Measurements from ENCODE around the gene MEP1A.
"Not testable (repeated sequence)": the region's sequence is repeated elsewhere in the genome, so short reads cannot be mapped to it uniquely, and the experiment has no call there.

Gene MEP1A

DNA sequence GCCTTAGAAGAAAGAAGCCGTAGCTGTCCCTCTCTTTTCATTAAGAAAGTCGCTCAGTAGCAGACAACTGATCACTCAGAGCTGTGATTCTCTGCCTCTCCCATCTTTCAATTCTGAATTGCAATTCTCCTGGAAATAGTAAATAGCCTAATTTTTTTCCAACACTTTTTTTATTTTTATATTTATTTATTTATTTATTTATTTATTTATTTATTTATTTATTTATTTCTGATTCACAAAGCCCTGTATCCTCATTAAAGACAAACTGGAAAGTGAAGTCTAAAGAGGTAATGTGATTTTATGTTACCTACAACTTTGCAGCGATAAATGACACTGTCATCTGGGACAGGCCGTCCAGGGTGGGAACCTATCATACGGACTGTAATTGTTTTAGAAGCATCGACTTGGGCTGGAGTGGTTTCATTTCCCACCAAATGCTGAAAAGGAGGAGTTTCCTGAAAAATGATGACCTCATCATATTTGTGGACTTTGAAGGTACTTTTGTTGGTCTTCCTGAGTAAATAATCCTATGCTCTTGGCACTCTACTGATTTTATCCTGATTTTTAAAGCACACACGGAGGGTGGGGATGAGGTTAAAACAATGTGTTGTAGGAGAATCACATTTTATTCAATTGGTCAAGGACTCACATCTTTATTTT, 41.2 kb downstream of the MEP1A start:
- DNase-seq (ENCODE audit: low read depth) = not testable (repeated sequence)

DNA sequence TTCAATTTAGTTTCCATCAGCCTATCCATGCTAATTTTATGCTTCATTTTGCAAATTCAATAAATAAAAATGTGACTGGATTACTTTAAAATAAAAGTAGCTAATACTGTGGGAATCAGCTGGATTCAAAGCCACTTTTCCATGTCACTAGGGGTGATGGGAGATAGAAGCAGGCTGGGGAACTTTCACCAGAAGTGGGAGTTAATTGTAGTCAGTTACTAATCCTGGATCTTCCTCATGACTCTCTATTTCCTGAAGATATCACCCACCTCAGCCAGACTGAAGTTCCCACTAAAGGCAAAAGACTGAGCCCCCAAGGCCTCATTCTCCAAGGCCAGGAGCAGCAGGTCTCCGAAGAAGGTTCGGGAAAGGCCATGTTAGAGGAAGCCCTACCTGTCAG, 41.8 kb downstream of the MEP1A start:
- DNase-seq (ENCODE audit: low read depth) = not testable (repeated sequence)

DNA sequence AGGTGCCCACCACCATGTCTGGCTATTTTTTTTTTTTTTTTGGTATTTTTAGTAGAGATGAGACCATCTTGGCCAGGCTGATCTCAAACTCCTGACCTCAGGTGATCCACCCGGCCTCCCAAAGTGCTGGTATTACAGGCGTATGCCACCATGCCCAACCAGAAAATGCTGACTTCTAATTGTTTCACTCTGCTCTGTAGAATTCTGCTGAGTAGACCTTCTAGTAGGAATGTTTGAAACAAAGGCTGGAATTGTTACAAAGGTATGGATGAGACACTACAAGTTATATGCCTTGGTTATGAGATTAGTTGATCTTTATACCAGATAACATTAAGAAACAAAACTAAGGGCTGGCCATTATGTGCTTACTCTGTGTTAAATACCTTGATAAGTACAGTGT, 44.8 kb downstream of the MEP1A start:
- DNase-seq (ENCODE audit: low read depth) = no peak

DNA sequence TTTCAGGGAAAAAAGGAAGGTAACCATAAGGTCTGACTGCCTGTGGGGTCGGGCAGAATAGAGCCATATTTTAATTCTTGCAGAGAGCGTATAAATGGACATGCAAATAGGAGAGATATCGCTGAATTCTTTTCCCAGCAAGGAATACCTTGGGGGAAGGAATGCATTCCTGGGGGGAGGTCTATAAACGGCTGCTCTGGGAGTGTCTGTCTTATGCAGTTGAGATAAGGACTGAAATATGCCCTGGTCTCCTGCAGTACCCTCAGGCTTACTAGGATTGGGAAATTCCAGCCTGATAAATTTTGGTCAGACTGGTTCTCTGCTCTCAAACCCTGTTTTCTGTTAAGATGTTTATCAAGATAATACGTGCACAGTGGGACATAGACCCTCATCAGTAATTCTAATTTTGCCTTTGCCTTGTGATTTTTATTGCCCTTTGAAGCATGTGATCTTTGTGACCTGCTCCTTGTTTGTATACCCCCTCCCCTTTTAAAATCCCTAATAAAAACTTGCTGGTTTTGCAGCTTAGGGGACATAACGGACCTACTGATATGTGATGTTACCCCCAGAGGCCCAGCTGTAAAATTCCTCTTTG, 49.2 kb downstream of the MEP1A start:
- not testable (repeated sequence) for DNase-seq (ENCODE audit: low read depth)

DNA sequence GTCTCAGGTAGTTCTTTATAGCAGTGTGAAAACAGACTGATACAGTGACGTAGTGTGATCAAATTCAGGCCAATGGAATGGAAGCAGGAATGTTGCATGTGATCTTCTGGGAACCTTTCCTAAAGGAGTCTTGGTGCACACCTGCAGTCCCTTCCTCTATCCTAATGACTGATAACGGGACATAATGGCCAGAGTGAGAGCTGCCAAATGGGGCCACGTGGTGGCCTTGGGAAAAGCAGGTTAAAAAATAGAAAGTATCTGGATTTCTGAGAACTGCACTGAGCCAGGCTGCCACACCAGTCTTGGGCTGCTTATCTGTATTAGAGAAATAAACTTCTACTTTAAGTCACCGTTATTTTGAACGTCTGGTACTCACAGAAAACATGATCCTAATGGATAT, 51.9 kb downstream of the MEP1A start:
- DNase-seq (ENCODE audit: low read depth) = no peak

DNA sequence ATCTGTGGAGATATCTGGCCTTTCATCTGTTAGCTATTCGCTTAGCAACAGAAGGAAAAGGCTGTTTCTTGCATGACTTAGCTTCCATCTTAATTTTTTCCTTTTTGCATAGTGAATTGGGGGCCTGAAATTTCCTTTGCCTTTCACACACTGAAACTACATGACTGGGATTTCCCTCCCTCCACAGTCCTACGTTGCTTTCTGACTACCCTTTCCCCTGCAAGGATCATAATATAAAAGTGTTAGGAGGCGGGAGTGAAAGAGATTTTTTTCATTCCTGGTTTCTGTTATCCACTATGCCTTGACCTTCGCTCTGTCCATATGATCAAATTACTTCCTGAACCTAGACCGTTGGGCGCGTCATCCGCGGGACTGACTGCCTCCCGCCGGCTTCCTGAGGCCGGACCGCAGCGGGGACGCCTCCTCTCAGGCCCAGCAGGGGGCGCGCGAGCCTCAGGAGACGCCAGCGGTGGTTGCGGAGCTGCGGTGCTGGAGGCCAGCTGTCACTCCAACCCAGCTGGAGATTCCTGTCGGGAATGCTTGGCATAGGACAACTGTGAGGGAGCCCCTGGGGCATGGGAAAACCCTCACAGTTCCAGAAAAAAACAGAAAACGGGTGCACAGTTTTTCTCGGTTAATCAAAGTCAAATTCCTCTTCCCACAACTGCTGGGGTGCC, 55.6 kb downstream of the MEP1A start:
- peak; percentile 33 for DNase-seq (ENCODE audit: low read depth)

DNA sequence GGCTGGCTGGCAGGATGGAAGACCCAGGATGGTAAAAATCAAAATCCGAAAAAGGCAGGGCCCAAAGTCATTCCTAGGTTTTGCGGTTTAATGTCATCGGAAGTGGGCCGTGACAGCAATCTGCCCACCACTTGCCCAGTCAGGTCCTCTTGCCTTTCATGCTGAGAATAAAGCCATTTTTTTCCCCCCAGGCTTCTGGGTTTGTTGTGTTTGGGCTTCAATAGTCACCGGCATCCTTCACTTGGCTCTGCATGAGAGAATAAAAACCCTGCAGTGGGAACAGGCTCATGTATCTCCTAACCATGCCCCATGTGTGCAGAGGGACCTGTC, 56.1 kb downstream of the MEP1A start:
- no peak for DNase-seq (ENCODE audit: low read depth)

DNA sequence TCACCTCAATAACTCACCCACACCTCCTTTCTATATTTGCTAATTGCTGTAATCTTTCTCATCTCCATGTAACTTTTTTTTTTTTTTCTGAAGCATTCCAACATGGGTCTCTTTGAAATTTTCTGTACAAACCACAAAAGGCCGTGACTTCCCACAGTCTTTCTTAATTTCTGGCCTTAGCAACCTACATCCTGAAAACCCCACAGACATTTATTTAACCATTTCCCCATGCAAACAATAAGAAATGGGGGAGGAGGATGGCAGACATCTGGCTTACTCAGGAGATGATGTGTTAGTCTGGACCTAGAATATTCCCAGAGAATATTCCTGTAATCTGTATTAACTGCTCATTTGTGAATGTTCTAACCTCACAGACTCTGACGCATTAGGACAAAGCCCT, 57.6 kb downstream of the MEP1A start:
- no peak for DNase-seq (ENCODE audit: low read depth)

DNA sequence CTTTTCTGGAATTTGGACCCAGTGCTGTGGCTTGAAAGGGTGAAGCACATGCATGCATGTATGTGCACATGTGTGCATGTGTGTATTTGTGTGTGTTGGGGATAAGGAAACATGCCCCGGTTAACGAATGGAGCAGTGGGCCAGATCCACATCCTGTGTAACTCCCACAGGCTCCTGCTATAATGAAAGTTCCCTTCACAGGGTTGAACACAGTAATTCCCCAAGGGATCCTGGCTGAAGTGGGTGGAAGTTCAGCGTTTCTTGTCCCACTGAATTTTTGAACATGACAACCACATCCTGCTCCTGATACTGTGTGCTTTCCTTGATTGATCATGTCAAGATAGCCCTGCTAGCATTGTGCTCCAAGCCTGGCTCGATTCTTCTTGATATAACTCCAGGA, 58.4 kb downstream of the MEP1A start:
- not testable (repeated sequence) for DNase-seq (ENCODE audit: low read depth)

DNA sequence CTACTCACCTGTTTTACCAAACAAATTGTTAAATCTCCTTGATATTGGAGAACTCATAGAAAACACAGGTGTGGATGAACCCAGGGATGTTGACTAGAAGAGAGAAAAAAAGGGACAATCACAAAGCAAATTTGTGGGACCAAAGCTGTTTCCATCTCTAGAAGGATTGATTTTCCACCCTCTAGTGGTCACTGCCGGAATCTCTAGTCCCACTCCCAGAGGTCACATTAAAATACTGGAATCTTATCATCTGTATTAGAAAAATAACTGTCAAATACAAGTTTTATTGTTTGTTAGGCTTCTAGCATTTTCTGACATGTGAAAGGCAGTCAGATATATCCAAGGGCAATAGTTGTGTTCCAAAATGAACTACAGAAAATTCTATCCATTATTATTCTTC, 62.8 kb downstream of the MEP1A start:
- not testable (repeated sequence) for DNase-seq (ENCODE audit: low read depth)

DNA sequence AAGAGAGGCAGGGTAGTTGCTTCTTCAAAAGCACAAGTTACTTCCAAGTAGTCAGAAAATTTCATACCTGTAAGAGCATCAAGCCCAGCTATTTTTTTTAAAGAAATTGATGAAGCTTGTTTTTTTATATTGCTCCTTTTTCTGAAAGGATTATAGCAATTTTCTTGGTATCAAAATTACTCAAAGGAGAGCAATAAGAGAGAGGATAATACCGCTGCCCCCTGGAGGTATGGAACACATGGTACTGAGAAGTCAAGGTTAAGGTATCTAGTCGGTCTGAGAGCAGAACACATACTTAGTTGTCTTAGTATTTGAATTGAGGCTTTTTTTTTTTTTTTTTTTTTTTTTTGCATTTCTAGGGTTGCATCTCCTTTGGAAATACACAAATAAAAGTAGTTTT, 69.2 kb downstream of the MEP1A start:
- DNase-seq (ENCODE audit: low read depth) = no peak

DNA sequence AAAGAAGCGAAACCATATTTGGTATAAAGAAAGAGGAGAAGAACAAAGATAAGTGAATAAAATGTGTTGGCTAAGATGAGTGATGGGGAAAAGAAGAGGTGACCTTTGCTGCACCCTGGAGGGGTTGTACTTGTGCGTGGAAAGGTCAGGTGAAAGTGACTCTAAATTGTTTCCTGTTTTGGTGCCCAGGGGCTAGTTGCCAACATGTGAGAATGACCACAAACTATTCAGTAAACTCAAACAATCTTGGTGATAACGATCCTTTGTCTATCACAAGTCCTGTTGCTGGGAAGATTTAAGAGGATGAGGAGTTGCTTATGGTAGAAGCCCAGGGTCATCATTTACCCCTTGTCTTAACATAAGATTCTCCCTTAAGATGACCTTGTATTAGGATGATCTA, 70.6 kb downstream of the MEP1A start:
- no peak for DNase-seq (ENCODE audit: low read depth)

DNA sequence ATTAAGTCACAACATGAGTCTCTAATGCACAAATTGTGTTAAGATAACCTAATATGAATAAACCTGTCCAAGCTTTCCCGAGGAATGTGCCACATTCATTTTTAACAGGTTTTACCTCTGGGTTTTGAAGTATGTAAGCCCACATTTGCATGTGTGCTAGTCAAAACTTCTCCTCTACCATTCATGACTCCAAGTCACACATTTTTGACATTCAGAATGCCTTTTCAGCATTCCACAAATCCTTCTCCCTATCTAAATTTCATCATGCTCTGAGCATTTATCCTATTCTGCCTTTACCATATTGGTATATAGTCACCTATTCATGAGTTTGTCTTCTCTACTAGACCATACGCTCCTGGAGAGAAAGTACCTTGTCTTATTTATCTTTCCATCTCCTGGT, 72.0 kb downstream of the MEP1A start:
- no peak for DNase-seq (ENCODE audit: low read depth)

DNA sequence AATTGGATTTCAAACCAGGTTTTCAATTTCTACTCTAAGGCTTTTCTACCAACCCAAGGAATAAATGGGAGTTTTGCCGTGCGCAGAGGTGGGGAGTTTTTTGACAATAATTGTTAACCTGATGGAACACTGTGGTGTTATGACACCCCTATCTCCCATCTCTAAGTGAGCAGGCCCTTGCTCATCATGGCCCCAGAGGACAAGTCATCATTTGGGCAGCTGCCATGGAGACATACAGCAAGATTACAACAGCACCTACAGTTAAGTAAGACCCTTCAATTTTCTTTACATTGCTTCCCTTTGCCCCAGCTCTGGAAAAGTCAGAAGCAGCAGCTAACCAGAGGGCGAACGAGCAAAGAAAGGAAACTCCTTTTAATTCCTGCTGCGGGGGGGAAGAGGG, 74.2 kb downstream of the MEP1A start:
- no peak for DNase-seq (ENCODE audit: low read depth)

DNA sequence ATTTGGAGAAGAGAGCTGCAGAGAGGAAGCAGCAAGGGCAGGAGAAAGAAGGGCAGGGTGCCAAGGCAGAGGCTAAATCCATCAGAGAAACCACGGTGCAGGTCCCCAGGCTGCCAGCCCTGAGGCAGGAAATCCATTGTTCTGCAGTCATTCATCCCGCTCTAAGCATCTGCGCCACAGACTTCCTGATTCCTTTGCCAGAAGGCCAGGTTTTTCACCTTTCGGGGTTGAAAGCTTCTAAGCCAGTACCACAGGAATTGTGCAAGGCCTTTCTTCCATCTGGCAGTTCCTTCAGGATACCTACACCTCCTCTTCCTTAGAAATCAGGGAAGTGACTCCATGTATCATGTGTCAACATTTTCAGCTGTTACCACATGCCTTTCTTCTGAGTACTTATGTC, 82.9 kb downstream of the MEP1A start:
- DNase-seq (ENCODE audit: low read depth) = peak; percentile 87

DNA sequence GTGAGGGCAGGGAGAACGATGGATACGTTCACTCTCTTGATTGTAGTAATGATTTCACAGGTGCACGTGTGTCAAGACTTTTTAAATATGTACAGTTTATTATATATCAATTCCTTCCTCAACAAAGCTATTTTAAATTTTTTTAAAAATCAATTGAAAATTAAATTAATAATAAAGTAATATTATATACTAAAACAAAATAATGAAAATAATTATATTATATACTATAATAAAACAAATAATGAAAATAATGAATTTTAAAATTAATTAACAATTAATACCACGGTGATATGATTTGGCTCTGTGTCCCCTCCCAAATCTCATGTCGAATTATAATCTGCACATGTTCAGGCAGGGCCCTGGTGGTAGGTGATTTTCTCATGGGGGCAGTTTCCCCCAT, 85.8 kb downstream of the MEP1A start:
- DNase-seq (ENCODE audit: low read depth) = no peak

DNA sequence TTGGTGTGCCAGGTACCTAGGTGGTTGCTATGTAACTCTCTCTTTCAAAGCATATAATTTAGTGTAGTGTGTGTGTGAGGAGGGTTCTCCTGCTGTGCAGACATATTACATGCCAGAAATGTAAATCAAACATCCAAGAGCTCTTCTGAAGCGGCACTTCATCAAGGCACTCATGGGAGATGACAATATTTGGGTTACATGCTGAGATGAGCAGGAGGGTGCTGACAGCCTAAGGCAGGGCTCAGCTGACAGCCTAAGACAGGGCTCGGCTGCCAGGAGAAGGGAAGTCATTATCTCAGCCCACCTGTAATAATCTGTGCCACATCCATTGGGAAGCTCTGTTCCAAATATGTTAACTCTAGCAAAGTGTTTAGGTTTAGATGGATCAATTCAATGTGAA, 89.5 kb downstream of the MEP1A start:
- DNase-seq (ENCODE audit: low read depth) = no peak

DNA sequence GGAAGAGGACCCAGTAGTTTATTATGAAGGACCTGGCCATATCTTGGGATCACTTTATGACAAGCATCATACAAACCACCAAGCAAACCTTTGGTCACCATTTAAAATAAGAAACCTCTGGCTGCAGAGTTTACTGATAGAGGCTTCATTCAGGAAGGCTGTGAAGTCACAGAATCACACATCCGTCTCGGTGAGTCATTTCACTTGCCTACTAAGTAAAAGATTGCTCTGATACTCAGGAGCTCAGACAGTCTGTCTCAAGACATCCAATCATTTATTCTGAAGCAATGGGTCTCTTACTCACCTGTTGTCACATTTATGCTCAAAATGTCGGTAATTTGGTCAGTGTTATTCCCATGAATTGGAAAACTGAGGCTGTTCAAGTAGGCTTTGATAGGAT, 94.8 kb downstream of the MEP1A start:
- no peak for DNase-seq (ENCODE audit: low read depth)

DNA sequence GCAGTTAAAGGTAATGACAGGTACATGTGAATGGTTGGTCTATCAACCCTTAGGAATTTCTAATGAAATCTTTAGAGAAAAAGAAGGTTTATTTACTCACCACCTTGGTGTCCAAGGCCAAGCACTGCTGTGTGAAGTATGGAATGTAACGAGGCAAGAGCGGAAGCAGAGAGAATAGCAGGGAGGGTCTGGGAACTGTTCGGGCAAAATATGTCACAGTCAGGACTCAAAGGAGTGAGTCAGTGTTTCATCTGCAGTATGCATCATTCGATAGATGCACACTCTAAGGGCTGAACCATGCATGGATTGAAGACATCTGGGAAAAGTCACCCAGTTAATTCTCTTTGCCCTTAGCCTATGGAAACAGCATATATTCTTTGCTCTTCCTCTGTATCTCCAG, 95.4 kb downstream of the MEP1A start:
- DNase-seq (ENCODE audit: low read depth) = no peak

Data from HS-5 (cell line).